Mesendoderm (in vitro differentiated cells): ENCODE results near the gene TTLL9.

Experiments used
- DNase-seq: peaks from one replicate; pipeline ENCODE4 v3.0.0; 2013
- H2AK5ac ChIP-seq: 2 replicates; pipeline ENCODE4 v1.6.1; 2013; ENCODE audit warnings: low read length, inconsistent platforms
- H2BK120ac ChIP-seq: 2 replicates; pipeline ENCODE4 v1.6.1; 2013; ENCODE audit warnings: low read depth, mild to moderate bottlenecking, low read length, moderate library complexity, mixed read lengths
- H2BK15ac ChIP-seq: replicated peaks from 2 replicates; pipeline ENCODE4 v1.6.1; 2013; ENCODE audit warnings: low read depth, mild to moderate bottlenecking, moderate library complexity
- H2BK5ac ChIP-seq: 2 replicates; pipeline ENCODE4 v1.6.1; 2013; ENCODE audit warnings: low read length, inconsistent platforms
- H3K18ac ChIP-seq: 2 replicates; pipeline ENCODE4 v1.6.1; 2013; ENCODE audit warnings: mild to moderate bottlenecking, low read length, mixed read lengths
- H3K23ac ChIP-seq: one replicate; pipeline ENCODE4 v1.6.1; 2013; ENCODE audit warnings: low read length
- H3K27ac ChIP-seq: 2 replicates; pipeline ENCODE4 v1.5.1; 2013; ENCODE audit warnings: low read depth, mild to moderate bottlenecking, inconsistent platforms, low read length, moderate library complexity
- H3K27me3 ChIP-seq: 2 replicates; pipeline ENCODE4 v1.6.1; 2013; ENCODE audit warnings: low read length, control low read depth, mild to moderate bottlenecking, inconsistent platforms; ENCODE audit not compliant: insufficient read depth, poor library complexity
- H3K36me3 ChIP-seq: 2 replicates; pipeline ENCODE4 v1.6.1; 2013; ENCODE audit warnings: low read length, inconsistent platforms; ENCODE audit not compliant: control insufficient read depth, insufficient read depth
- H3K4ac ChIP-seq: one replicate; pipeline ENCODE4 v1.6.1; 2013; ENCODE audit warnings: low read depth, mild to moderate bottlenecking, low read length, moderate library complexity
- H3K4me1 ChIP-seq: 2 replicates; pipeline ENCODE4 v1.6.1; 2013; ENCODE audit warnings: low read depth, low read length, inconsistent platforms; ENCODE audit not compliant: control insufficient read depth
- H3K4me2 ChIP-seq: 2 replicates; pipeline ENCODE4 v1.6.1; 2013; ENCODE audit warnings: low read length
- H3K4me3 ChIP-seq: 2 replicates; pipeline ENCODE4 v1.5.1; 2013; ENCODE audit warnings: mild to moderate bottlenecking, low read length
- H3K56ac ChIP-seq: one replicate; pipeline ENCODE4 v1.6.1; 2013; ENCODE audit warnings: low read length
- H3K79me1 ChIP-seq: 2 replicates; pipeline ENCODE4 v1.6.1; 2013; ENCODE audit warnings: low read length, inconsistent platforms
- H3K79me2 ChIP-seq: 2 replicates; pipeline ENCODE4 v1.6.1; 2013; ENCODE audit warnings: mild to moderate bottlenecking, low read length; ENCODE audit not compliant: control insufficient read depth, insufficient read depth
- H3K9ac ChIP-seq: 2 replicates; pipeline ENCODE4 v1.6.1; 2013; ENCODE audit warnings: low read length, inconsistent platforms
- H4K5ac ChIP-seq: one replicate; pipeline ENCODE4 v1.6.1; 2013; ENCODE audit warnings: low read length
- H4K8ac ChIP-seq: one replicate; pipeline ENCODE4 v1.6.1; 2013; ENCODE audit warnings: low read depth, mild to moderate bottlenecking, control low read depth, low read length, moderate library complexity
- WGBS: extraction: QIAGEN DNeasy Blood & Tissue Kit; methylation state at CpG from one replicate; pipeline ENCODE4 v1.1.7; 2013; ENCODE audit warnings: low lambda C conversion rate, missing lambda C conversion rate; ENCODE audit not compliant: insufficient coverage; ENCODE audit errors: extremely low coverage; 5-methylcytosine and 5-hydroxymethylcytosine counted together

Gene TTLL9

GRCh38 chr20:31966991-31967655, 96.7 kb downstream of the TTLL9 start:
- H2BK5ac ChIP-seq: no peak overlapping the region
- peaks cover 3% of the 10 kb centered on the region for H3K27me3 ChIP-seq
- no CpG with 5 or more reads among the region's 5 CpGs for WGBS
- no peaks in the 10 kb centered on the region for H3K79me2 ChIP-seq
- peak overlapping the region; percentile 2 for H3K4me2 ChIP-seq
- no peak overlapping the region for H3K4me3 ChIP-seq
- no peak overlapping the region for H4K5ac ChIP-seq
- H3K9ac ChIP-seq: no peak overlapping the region
- no peak overlapping the region for H3K56ac ChIP-seq
- H3K79me1 ChIP-seq: no peaks in the 10 kb centered on the region
- H3K27ac ChIP-seq: no peak overlapping the region
- H2BK120ac ChIP-seq: no peak overlapping the region
- no peaks in the 10 kb centered on the region for H3K36me3 ChIP-seq
- no peak overlapping the region for H3K4ac ChIP-seq
- H3K23ac ChIP-seq: no peak overlapping the region
- H2BK15ac ChIP-seq: no peak overlapping the region
- peak; percentile 22 for DNase-seq
- H3K18ac ChIP-seq: no peak overlapping the region
- H2AK5ac ChIP-seq: no peak overlapping the region
- H3K4me1 ChIP-seq: no peaks in the 10 kb centered on the region
- no peak overlapping the region for H4K8ac ChIP-seq

DNA sequence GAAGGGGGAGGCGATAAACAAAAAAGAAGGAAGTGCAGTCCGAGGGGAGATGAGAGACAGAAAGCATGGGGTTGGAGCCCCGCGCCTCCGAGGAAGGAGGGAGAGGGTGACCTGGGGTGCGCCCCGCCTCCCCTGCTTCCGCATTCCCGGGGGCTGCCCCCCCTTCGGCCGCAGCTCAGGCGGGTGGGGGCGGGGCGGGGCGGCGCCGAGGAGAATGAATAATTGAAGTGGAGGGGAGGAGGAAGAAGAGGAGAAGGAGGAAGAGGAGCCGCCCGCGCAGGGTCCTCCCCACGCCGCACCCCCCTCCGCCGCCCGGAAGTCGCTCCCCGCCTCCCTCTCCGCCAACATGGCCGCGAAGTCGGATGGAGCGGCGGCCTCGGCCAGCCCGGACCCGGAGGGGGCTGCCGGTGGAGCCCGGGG, 97.4 kb downstream of the TTLL9 start, which contains the start of gene XKR7:
XKR7 (plus strand) TSS at position 322 of the 420 bp plus-strand sequence; CDS start at position 347, 25 bp downstream.
- H4K8ac ChIP-seq: no peak within 1 kb of the TSS
- no peak within 1 kb of the TSS for H3K4ac ChIP-seq
- H3K23ac ChIP-seq: no peak within 1 kb of the TSS
- H4K5ac ChIP-seq: no peak within 1 kb of the TSS
- no peaks in the 10 kb centered on the region for H3K4me1 ChIP-seq
- peak within 1 kb of the TSS; percentile 76 for H3K4me2 ChIP-seq
- H3K79me2 ChIP-seq: no peaks in the 10 kb centered on the region
- peaks cover 3% of the 10 kb centered on the region for H3K27me3 ChIP-seq
- peak within 1 kb of the TSS; percentile 37 for H3K56ac ChIP-seq
- no peak within 1 kb of the TSS for H2BK5ac ChIP-seq
- H3K36me3 ChIP-seq: no peaks in the 10 kb centered on the region
- peak within 1 kb of the TSS; percentile 35 for H3K4me3 ChIP-seq
- H2BK15ac ChIP-seq: no peak within 1 kb of the TSS
- H2AK5ac ChIP-seq: no peak within 1 kb of the TSS
- peak; percentile 22 for DNase-seq
- H3K79me1 ChIP-seq: no peaks in the 10 kb centered on the region
- H3K27ac ChIP-seq: no peak within 1 kb of the TSS
- no peak within 1 kb of the TSS for H3K18ac ChIP-seq
- no peak within 1 kb of the TSS for H2BK120ac ChIP-seq
- no CpG with 5 or more reads among the region's 38 CpGs for WGBS
- H3K9ac ChIP-seq: no peak within 1 kb of the TSS

DNA sequence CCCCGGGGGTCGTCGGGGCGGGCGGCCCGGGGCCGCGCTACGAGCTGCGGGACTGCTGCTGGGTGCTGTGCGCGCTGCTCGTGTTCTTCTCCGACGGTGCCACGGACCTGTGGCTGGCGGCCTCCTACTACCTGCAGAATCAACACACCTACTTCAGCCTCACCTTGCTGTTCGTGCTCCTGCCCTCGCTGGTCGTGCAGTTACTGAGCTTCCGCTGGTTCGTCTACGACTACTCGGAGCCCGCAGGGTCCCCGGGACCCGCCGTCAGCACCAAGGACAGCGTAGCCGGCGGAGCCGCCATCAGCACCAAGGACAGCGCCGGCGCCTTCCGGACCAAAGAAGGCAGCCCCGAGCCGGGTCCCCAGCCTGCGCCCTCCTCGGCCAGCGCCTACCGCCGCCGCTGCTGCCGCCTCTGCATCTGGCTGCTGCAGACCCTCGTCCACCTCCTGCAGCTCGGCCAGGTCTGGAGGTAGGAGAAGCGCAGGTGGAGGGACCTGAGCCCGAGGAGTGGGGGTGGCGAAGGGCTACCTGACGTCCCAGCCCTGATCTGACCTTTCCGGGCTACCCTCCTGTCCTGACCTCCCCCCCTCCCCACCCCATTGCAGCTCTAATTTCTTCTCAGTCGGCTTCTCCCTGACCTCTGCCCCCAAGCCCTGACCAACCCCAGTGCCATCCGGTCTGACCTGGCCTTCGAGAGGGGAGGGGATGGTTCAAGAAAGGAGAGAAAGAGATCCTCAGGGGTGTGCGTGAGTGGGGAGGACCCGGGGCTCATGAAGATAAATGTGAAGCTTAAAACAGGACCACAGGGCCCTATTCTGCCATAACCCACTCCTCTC, 98.1 kb downstream of the TTLL9 start:
- no peak overlapping the region for H3K18ac ChIP-seq
- no peak overlapping the region for H4K5ac ChIP-seq
- WGBS: no CpG with 5 or more reads among the region's 57 CpGs
- peak overlapping the region; percentile 76 for H3K4me2 ChIP-seq
- H3K56ac ChIP-seq: no peak overlapping the region
- H3K4me1 ChIP-seq: no peaks in the 10 kb centered on the region
- no peaks in the 10 kb centered on the region for H3K79me2 ChIP-seq
- no peak overlapping the region for H3K23ac ChIP-seq
- peak overlapping the region; percentile 35 for H3K4me3 ChIP-seq
- no peaks in the 10 kb centered on the region for H3K36me3 ChIP-seq
- H3K27ac ChIP-seq: no peak overlapping the region
- no peak overlapping the region for H2AK5ac ChIP-seq
- H4K8ac ChIP-seq: no peak overlapping the region
- no peak overlapping the region for H2BK120ac ChIP-seq
- H3K27me3 ChIP-seq: peaks cover 3% of the 10 kb centered on the region
- no peak overlapping the region for H3K9ac ChIP-seq
- H3K79me1 ChIP-seq: no peaks in the 10 kb centered on the region
- DNase-seq: peak; percentile 90
- no peak overlapping the region for H2BK5ac ChIP-seq
- no peak overlapping the region for H2BK15ac ChIP-seq
- no peak overlapping the region for H3K4ac ChIP-seq

GRCh38 chr20:31969991-31970390, 99.6 kb downstream of the TTLL9 start:
- no peak overlapping the region for H3K56ac ChIP-seq
- no peak overlapping the region for H2BK5ac ChIP-seq
- H3K4ac ChIP-seq: no peak overlapping the region
- no peaks in the 10 kb centered on the region for H3K79me2 ChIP-seq
- peaks cover 3% of the 10 kb centered on the region for H3K27me3 ChIP-seq
- H3K4me3 ChIP-seq: no peak overlapping the region
- H3K36me3 ChIP-seq: no peaks in the 10 kb centered on the region
- H3K9ac ChIP-seq: no peak overlapping the region
- no peak overlapping the region for H3K18ac ChIP-seq
- H4K5ac ChIP-seq: no peak overlapping the region
- H3K27ac ChIP-seq: no peak overlapping the region
- H2BK120ac ChIP-seq: no peak overlapping the region
- no CpG with 5 or more reads among the region's 5 CpGs for WGBS
- H4K8ac ChIP-seq: no peak overlapping the region
- no peaks in the 10 kb centered on the region for H3K79me1 ChIP-seq
- no peak overlapping the region for H2AK5ac ChIP-seq
- no peak overlapping the region for H3K4me2 ChIP-seq
- H3K23ac ChIP-seq: no peak overlapping the region
- no peak for DNase-seq
- no peaks in the 10 kb centered on the region for H3K4me1 ChIP-seq
- H2BK15ac ChIP-seq: no peak overlapping the region

DNA sequence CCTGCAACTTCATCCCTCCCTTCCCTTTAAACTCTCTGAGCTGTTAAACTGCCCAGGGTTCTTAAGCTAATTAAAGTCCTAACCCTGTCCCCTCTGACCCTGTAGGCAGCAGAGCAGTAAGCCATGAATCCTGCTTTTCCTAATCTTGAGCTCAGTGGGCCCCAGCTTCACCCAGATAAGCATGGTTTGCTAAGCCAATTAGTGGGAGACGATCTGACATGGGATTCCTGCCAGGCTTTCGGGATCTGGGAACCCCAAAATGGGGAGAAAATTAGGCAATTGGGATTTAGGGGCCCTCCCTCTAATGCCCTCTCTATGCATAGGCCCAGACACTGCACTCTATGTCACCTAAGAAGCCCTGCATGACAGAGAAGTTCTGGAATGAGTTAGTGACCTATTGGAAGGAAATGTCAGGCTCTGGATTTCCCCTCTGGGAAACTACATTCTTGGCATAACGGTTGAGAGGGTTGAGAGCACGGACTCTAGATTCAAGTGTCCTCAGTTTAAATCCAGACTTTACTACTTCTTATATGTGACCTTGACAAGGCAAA, 102.1 kb downstream of the TTLL9 start:
- Histone ChIP-seq H3K56ac (no peak overlapping the region), H2BK15ac (no peak overlapping the region), H3K36me3 (no peaks in the 10 kb centered on the region), H3K18ac (no peak overlapping the region), H4K5ac (no peak overlapping the region), H3K23ac (no peak overlapping the region), H2AK5ac (no peak overlapping the region), H3K9ac (no peak overlapping the region), H2BK5ac (no peak overlapping the region), H4K8ac (no peak overlapping the region), H3K79me1 (no peaks in the 10 kb centered on the region), H3K27me3 (peaks cover 3% of the 10 kb centered on the region), H3K4me2 (no peak overlapping the region), H3K79me2 (no peaks in the 10 kb centered on the region), H3K4me1 (peaks cover 2% of the 10 kb centered on the region), H3K27ac (no peak overlapping the region), H2BK120ac (no peak overlapping the region), H3K4ac (no peak overlapping the region), H3K4me3 (no peak overlapping the region)
- WGBS: no CpG with 5 or more reads among the region's 4 CpGs
- peak; percentile 79 for DNase-seq
